HG03520 (cell line): Measurements from ENCODE around the gene NUDC.
"Not testable (repeated sequence)": the region's sequence is repeated elsewhere in the genome, so short reads cannot be mapped to it uniquely, and the experiment has no call there.

Experiments
- ATAC-seq: cut with Tn5 transposase; IDR thresholded peaks from one replicate; pipeline ENCODE4 v1.9.1; 2021; ENCODE audit warnings: mild to moderate bottlenecking, moderate library complexity; ENCODE audit not compliant: unreplicated experiment

The NUDC gene

GRCh38 chr1:26921540-26922430 lies at the start of gene NUDC:
Gene NUDC (plus strand): TSS chr1:26921743. CDS start chr1:26921849, 106 bp downstream.
- peak; percentile 93 for ATAC-seq

GRCh38 chr1:26873097-26873496 lies 48.4 kb upstream of the NUDC start:
- ATAC-seq: not testable (repeated sequence)

GRCh38 chr1:26874896-26875295 lies 46.6 kb upstream of the NUDC start:
- ATAC-seq: no peak

- no peak for ATAC-seq
Observed at GRCh38 chr1:26877326-26877725, 44.2 kb upstream of the NUDC start.

- no peak for ATAC-seq
Observed at GRCh38 chr1:26879793-26880192, 41.8 kb upstream of the NUDC start.

GRCh38 chr1:26881611-26882010 lies 39.9 kb upstream of the NUDC start:
- not testable (repeated sequence) for ATAC-seq

- no peak for ATAC-seq
Observed at GRCh38 chr1:26882696-26883463, 38.7 kb upstream of the NUDC start.

GRCh38 chr1:26887125-26887524 lies 34.4 kb upstream of the NUDC start:
- ATAC-seq: no peak

- no peak for ATAC-seq
Observed at GRCh38 chr1:26888231-26888630, 33.3 kb upstream of the NUDC start.

GRCh38 chr1:26889551-26890466 lies 31.7 kb upstream of the NUDC start, which contains the start of gene GPN2:
Gene GPN2 (minus strand): TSS chr1:26890283. CDS start chr1:26890096, 187 bp downstream.
- peak; percentile 82 for ATAC-seq

GRCh38 chr1:26890467-26890796 lies 31.1 kb upstream of the NUDC start:
- peak; percentile 23 for ATAC-seq

GRCh38 chr1:26894263-26894662 lies 27.3 kb upstream of the NUDC start:
- ATAC-seq: no peak

GRCh38 chr1:26897351-26897750 lies 24.2 kb upstream of the NUDC start:
- no peak for ATAC-seq

GRCh38 chr1:26900001-26900814 lies 21.3 kb upstream of the NUDC start, which contains the start of gene GPATCH3:
Gene GPATCH3 (minus strand): TSS chr1:26900467. CDS start chr1:26900442, 25 bp downstream.
- ATAC-seq: peak; percentile 71

- no peak for ATAC-seq
Observed at GRCh38 chr1:26900815-26901511, 20.6 kb upstream of the NUDC start.

GRCh38 chr1:26907071-26907917 lies 14.2 kb upstream of the NUDC start:
- ATAC-seq: no peak

- no peak for ATAC-seq
Observed at GRCh38 chr1:26909951-26910342, 11.6 kb upstream of the NUDC start.
